ENCODE results near the gene DHCR24.
"Not testable (repeated sequence)": the region's sequence is repeated elsewhere in the genome, so short reads cannot be mapped to it uniquely, and the experiment has no call there.

Gene DHCR24

DNA sequence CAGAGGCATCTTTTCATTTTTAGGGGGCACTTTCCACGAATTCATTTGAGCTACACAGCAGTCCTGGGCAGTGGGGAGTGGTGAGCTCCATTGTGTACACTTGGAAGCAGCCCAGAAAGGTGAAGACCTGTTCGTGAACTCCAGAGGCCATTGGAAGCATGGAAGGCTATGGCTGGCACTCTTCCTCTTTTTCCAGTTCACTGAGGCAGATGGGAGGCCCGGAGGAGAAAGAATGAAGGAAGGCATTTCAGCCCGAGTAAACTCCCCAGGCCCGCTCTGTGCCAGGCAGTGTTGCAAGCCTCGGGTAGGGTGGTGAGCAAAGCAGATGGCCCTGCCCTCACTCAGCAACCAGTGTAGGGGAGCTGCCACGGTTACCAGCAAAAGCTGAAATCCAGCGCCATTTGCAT is 673 bp upstream of the DHCR24 start:
- no peak for FAIRE-seq

DNA sequence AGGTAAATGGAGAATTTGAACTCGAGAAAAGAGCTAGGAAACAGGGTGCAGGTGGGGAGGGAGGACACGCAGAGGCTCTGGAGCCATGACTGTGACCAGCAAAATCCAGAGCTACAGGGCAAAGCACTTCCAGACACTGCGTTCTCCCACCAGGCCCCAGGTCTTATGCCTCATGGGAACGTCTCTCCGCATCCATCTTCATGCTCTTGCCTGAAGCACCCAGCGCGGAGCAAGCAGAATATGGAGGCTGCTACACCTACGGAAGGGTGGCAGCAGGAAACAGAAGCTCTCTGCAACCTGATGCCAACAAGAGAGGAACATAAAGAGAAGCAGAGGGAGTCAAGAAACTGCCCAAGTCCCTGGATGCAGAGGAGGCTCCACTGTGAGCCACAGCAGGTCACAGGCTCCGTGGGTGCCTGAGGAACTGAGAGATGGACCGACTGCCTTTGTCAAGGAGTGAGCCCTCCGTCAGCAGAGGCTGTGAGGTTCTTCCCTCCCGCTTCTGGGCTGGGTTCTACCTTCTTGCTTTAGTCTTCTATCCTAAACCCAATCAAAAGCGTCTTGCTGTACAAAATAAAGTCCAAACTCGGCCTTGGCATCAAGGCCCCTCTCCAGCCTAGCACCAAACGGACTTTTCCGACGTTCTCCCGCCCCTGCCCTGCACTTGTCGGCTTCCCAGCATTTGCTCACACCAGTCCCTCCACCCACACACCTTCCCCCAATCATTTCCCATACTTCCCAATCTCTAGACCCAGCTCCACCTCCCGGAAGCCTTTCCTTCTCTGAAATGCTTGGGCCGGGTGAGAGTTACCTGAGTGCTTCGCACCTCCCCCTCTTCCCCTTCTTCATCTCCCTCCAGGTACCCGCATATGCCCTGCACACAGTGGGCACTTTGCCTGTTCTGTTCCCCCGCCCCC is 930 bp downstream of the DHCR24 start:
- no peak for FAIRE-seq

DNA sequence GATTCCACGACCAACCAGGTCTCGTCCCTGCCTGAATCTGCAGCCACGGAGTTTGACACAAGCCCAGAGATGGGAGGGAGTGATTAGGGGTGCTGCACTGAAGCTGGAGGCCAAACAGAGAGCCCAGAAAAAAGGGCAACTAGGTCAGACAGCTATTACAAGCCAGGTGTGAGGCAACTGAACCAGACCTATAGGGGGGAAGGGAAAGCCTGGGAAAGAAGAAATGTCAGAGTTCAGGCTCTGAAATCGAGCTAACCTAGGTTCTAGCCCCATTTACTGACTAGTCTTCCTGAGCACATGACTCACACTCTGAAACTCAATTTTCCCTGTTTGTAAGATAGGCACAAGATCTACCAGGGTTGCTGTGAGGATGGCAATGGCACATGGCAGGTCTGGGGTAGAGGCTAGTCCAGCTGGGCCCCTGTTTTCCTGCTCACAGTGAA is 1.7 kb downstream of the DHCR24 start:
- FAIRE-seq, result no peak

DNA sequence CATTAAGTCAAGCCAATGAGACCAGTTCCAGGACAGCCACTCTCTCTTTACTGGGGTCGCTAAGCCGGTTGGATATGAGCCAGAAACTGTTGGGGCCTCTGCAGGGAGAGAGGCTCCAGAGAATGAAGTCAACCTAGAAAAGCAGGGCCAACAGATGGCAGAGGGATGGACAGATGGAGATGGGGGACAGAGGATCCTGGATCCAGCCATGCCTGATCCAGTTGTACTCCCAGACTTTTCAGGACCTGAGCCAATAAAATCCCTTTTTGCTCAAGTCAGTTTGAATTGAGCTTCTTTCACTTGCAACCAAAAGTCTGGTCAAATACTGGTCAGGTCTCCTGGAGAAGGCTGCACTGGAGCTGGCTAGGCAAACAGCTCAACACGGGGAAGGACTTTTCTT is 2.2 kb downstream of the DHCR24 start:
- no peak for FAIRE-seq

DNA sequence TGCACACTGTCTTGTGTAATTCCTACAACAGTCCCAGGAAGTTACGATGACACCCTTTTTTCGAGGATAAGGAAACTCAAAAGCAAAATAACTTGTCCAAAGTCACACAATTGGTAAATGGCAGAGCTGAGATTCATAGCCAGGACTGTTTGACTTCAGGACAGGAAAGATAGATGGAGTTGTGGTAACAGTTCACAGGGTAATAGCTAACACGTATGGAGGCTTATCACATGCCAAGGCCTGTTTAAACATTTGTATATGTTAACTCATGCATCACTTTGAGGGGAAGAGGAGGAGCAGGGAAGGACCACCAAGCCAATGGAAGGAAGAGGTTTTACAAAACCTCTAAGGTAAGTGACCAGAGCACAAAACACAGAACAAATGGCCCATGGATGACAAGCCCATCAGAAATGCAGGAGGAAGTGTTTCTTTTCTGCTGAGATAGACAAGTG is 2.8 kb downstream of the DHCR24 start:
- no peak for FAIRE-seq

DNA sequence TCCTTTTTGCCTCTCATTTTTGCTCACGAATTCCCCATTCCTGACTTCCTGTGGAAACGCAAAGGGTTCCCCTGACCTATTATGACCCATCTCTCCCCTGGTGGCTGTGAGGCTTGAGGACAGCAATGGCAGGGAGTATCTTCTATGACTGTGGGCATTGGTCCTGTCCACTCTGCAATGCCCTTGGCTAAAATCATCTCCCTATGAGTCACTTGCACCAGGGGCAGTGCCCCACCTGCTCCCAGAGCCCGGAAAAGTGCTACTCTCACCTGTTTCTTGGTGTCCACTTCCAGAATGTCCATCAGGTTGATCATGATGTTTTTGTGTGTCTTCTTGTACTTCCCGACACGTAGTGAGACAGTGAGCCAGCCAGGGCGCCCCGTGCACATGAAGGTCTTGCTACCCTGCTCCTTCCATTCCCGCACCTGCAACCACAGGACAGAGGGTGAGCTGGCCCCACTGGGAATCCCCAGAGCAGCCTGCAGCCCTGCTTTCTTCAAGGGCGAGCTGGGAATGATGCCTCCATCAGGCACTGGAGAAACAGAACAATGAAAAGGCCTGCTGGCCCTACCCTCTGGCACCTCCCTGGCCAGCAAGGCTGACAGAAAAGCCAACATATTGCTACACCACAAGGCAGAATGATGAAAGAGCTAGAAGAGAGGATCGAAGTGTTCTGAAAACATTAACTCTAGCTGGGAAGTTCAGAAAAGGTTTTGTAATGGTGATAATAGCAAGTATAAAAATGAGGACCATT is 3.5 kb downstream of the DHCR24 start:
- no peak for FAIRE-seq

DNA sequence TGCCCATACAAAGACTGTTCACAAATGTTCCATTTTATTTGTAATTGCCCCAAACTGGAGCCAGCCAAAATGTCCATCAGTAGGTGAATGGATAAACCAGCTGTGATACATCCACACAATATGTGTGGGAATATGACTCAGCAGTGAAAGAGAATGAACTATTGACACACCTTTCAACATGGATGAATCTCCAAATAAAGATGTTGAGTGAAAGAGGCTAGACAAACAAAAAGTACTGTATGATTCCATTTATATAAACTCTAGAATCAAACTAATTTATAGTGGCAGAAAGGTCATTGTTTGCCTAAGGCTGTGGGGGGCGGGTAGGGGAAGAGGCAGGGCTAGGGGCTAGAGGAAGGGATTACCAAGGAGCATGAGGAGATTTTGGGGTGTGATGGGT is 4.5 kb downstream of the DHCR24 start:
- FAIRE-seq, result no peak

DNA sequence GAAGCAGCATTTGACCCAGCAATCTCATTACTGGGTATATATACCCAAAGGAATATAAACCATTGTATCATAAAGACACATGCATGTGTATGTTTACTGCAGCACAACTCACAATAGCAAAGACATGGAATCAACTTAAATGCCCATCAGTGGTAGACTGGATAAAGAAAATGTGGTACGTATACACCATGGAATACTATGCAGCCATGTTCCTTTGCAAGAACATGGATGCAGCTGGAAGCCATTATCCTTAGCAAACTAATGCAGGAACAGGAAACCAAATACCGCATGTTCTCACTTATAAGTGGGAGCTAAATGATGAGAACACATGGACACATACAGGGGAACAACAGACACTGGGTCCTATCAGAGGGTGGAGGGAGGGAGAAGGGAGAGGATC is 5.4 kb downstream of the DHCR24 start:
- not testable (repeated sequence) for FAIRE-seq

DNA sequence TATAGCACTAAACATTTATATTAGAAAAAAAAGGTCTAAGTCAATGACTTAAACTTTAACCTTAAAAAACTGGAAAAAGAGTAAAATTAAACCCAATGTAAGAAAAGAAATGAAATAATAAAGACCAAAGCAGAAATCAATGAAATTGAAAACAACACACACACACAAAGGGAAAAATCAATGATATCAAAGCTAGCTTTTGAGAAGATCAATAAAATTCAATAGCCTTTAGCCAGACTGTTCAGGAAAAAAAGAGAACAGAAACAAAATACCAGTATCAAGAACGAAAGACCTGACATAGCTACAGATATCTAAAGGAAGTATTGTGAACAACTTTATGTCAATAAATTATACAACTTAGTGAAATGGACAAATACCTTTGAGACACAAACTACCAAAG is 7.1 kb downstream of the DHCR24 start:
- FAIRE-seq, result no peak

DNA sequence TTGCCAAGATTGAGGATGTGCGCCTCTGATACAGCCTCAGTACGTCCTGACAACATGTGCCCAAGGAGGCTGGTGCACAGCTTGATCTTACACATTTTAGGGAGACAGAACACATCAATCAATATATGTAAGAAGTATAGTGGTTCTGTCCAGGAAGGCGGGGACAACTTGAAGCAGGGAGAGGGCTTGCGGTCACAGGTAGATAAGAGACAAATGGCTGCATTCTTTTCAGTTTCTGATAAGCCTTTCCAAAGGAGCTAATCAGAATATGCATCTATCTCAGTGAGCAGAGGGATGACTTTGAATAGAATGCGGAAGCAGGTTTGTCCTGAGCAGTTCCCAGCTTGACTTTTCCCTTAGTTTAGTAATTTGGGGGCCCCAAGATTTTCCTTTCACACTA is 10.2 kb downstream of the DHCR24 start:
- FAIRE-seq, result no peak

DNA sequence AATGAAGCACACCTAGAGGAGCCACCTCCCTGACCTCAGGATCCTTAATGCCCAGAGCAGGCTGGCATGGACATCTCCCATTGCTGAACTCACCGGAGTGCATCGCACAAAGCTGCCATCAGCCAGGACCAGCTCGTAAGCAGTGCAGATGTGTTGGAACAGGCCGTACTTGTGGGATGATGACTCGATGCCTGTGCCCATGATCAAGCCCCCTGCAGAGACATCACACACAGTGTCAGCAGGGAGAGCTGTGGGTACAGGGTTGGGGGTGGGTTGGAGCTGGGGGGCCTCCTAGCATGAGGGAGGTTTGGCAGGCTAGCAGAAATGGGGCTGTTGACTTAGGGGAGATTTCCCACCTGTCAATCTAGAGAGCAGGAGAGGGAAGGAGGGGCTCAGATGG is 12.0 kb downstream of the DHCR24 start:
- no peak for FAIRE-seq

DNA sequence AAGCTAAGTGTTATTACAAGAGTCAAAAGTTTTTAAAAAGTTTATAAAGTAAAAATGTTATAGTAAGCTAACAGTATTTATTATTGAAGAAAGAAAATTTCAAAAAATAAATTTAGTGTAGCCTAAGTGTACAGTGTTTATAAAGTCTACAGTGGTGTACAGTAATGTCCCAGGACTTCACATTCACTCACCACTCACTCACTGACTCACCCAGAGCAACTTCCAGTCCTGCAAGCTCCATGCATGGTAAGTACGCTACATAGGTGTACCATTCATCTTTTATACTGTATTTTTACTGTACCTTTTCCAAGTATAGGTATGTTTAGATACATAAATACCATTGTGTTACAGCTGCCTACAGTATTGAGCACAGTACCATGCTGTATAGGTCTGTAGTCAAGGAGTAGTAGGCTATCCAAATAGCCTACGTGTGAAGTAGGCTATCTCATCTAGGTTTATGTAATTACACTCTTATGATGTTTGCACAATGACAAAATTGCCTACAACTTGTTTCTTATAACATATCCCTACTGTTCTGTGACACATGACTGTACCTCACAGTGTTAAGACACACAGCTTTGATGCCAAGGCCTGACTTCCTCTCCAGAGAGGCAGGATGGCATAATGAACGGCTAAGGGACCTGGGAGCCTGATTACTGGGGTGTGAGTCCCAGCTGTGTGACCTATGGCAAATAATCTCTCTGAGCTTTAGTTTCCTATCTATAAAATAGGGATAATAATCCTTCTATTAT is 12.7 kb downstream of the DHCR24 start:
- no peak for FAIRE-seq

DNA sequence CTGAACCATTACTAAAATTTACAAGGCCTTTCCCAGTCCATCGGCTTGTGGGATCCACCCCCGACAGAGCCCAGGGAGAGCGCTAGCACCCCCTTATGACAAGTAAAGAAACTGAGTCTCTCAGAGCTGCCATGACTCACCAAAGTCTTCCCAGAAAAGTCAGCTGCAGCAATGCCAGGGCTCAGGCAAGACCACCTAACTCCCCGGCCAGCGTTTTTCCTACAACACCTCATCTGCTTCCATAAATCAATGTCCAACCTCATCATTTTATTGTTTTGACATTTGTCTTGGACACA is 15.0 kb downstream of the DHCR24 start:
- FAIRE-seq, result no peak

DNA sequence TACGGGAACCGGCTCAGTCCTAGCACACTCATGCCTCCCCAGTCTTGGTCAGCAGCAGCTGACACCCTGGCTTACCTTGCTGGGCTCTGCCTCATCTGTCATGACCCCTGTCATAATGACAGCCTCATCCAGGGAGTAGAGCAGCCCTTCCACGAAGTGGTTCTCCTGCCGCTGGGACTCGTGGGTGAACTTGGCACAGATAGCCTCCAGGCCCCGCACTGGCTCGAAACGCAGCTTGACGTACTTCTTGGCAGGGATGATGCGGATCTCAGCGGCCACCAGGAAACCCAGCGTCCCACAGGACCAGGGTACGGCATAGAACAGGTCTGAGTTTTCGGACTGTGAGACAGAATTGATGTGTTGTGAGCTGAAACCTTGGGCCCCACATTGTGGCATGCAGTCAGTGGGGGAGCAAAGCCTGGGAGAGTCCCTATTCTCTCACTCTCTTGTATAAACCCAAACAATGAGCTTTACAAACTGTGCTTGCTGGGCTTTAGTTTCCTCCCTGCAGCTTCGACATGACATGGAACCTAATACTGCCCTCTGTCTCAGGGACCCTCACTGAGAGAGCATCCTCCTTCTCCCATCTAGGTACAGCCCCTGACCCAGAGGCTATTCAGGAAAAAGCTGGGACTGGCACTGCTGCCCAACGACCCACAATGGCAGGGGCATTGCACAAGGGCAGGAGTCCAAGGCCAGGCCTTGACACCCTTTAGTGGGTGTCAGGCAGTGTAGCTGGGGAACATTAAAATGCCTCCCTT is 15.5 kb downstream of the DHCR24 start:
- FAIRE-seq, result no peak

DNA sequence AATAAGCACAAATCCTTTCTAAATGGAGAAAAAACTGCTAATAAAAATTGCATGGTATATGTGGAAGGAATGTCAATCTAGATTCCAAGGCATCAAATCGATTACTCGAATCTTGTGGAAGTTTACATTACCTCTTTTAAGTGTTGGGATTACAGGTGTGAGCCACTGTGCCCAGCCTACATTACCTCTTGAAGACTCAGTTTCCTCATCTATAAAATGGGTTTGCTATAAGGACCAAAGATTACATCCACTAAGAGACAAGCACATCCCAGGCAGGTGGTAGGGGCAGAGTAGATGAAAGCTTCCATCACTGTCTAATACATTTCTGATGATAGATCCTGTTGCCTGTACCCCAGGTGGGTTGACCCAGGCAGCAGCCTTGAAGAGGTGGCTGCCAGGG is 16.1 kb downstream of the DHCR24 start:
- FAIRE-seq, result no peak

DNA sequence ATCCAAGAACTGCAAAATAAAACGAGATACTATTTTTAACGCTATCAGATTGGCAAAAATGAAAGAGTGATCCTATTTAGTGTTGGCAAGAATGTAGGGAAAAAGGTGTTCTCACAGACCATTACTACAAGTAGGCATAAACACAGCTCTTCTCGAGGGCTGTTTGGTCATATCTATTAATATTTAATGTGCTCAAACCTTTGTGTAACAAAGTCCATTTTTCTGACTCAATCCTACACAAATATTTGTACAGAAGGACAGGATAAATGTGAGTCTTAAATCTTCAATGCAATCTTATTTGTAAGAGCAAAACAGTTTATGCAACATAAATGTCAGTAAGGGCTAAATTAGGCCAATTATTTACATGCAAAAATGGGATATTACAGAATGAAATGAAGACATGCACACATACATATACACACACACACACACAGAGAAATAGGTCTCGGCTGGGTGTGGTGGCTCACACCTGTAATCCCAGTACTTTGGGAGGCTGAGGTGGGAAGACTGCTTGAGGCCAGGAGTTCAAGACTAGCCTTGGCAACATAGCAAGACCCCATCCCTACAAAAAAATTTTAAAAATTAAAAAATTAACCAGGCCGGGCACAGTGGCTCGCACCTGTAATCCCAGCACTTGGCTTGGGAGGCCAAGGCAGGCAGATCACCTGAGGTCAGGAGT is 17.7 kb downstream of the DHCR24 start:
- FAIRE-seq, result no peak

DNA sequence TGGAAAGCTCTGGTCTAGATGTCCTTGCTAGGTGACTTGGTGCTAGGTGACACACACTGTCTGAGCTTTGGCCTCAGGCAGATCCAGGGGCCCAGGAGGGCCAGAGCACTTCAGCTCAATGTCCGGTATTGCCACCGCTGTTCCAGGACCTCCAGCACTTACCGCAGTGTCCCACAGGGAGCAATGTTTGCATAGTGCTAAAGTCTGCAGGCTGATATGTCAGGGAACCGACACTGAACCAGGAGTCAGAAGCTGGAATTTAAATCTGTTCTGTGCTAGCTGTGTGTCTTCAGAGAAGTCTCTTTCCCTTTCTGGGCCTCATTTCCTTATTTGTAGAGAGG is 19.3 kb downstream of the DHCR24 start:
- FAIRE-seq, result no peak

DNA sequence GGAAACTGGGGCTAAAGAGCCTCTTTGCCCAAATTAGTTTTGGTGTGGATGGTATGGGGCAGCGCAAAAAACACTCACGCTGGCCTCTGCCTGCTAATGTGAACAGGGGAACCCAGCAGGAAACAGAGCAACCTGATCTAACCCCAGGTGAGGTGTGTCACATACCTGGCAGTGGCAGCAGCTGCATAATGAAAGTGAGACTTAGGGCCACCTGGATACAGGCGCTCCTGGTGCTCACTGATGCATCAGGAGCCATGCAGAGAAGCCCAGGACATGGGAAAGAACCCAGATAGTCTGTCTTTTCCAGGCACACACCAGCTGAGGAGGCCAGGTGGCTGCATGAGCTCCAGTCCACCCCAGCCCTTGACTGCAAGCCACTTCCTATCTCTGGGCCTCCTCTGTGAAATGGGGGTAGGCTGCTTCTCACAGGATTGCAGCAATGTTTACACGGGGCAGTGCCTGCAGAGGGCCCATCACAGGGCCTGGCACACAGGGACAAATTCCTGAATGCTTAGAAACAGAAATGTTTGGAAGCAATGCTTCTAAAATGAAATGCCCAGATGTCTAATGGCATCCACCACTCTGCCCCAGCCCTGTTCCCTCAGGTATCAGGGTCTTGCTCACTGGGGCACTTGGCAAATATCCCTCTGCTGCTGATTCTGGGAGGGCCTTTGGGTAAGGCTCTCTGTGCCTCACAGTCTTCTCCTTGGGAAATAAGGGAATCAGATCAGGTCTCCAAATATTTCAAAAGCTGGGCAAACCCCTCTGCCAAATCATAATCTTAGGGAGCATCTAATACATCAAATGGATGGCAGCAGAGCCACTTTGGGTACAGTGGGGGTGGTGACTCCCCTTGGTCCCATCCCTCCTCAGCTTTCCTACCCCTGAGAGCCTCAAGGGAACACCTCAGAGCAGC is 19.9 kb downstream of the DHCR24 start:
- FAIRE-seq, result no peak

DNA sequence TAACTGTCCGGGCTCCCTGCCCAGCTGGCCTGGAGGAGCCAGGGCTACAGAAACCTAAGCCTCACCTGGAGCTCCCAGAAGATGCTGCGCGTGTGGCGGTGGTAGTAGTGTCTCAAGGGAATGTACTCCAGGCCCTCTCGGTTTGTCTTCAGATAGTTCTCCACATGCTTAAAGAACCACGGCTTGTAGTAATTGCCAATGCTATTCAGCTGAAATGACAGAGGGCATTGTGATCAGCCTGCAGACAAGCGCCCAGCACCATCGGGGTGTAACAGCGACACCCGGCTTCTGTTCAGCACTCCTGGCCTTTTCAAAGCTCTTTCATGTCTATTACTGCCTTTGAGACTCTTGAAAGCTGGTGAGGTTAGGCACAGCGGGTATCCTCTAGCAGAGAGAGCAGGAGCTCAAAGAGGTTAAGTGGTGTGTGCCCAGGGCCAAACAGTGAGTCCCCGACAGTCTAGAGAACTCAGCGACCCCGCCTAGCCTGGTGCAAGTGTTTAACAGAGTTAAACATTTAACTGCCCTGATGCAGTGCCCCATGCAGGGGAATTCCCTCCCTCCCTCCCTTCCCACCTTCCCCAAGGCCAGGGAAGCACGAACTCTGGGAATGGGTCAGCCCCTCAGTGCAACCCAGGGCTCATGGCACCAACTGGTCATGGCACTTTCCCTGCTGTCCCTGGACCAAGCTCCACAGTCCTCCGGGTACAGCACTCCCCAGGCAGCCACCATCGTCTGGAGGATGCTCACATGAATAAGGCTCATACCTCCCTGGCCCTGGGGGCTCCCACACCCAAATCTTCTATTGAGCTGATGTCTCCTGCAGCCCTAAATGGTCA is 21.5 kb downstream of the DHCR24 start:
- no peak for FAIRE-seq
